GM18505 (cell line): ENCODE measurements around the gene AK4.
A peak's percentile ranks its signal among the peaks of the same experiment; 100 is the strongest.
"Not testable (repeated sequence)": the region's sequence is repeated elsewhere in the genome, so short reads cannot be mapped to it uniquely, and the experiment has no call there.

ENCODE experiments used
- ATAC-seq: cut with Tn5 transposase; IDR thresholded peaks from one replicate; pipeline ENCODE4 v1.9.1; 2021; ENCODE audit not compliant: unreplicated experiment
- POLR2A ChIP-seq: IDR thresholded peaks from 4 replicates; pipeline ENCODE4 v1.6.1; 2011; ENCODE audit warnings: borderline replicate concordance; ENCODE audit not compliant: insufficient read depth, insufficient read length; ENCODE audit errors: extremely low read depth

The AK4 gene

DNA sequence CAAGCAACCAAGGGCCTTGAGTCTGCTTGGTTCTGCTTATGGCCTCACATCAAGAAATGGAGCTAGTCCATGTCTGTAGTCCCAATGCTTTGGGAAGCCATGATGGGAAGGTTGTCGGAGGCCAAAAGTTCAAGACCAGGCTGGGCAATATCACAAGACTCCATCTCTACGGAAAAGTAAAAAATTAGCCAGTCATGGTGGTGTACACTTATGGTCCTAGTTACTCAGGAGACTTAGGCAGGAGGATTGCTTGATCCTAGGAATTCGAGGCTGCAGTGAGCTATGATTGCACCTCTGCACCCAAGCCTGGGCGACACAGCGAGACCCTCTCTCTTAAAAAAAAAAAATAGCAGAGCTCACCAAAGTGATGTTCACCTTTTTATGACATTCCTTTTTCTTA, 81.2 kb downstream of the AK4 start:
- no peak for ATAC-seq
- TF ChIP-seq POLR2A: no peak

DNA sequence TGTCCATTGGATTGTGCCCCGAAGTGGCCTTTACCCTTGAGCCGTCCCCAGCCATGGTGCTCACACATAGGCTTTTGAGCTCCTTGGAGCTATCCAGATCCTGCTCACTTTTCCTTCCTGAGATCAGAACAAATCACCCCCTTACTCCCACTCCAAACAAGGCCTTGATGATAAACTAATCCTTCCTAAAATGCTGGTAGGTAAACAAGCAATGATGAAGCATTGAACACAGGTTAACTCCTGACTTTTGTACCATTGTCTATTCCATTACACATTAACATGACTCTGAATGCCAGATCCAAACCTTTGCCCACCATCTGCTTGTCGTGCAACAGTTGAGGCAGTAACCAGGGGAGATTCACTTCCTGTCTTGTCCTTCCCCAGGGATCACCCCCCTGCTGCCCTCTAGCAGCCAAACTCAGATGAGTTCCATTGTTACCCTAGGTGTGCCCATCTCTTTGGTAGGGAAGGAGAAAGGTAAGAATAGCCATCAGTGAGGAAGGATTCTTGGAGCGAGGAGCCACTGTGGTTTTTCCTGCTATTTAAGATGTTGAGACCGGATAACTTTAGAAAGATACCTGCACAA, 81.8 kb downstream of the AK4 start:
- no peak for ATAC-seq
- no peak for TF ChIP-seq POLR2A

- ATAC-seq: peak; percentile 70
- no peak for TF ChIP-seq POLR2A
Measured at GRCh38 chr1:65230731-65231481, 82.9 kb downstream of the AK4 start.

DNA sequence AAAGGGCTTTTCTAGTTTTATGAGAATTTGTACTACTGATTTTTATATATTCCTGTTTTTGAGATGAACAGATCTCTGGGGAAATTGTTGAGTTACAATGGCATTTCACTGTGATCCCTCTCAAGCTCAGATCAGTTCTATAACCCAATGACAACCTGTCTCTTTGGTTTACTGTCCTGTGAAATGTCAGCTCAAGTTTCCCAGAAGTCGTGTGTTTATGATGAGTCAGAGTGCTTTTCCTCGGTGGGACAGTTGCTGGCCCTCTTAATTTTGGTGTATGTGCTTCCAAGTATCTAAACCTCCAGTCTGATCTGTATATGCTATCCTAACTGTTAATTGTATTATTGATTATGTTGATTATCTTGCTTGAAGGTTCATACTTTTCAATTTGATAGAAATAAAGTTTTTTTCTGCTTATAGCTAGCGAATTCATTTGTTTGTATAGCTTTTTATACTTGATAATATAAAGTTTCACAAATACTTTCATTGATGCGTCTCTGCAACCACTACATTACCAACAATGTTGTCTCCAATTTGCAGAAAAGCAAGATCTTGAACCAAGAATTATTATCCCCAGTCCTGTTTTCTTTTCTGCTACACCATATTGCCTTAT, 83.8 kb downstream of the AK4 start:
- no peak for ATAC-seq
- TF ChIP-seq POLR2A: no peak

- ATAC-seq: no peak
- TF ChIP-seq POLR2A: no peak
Measured at GRCh38 chr1:65232461-65232990, 84.5 kb downstream of the AK4 start.

DNA sequence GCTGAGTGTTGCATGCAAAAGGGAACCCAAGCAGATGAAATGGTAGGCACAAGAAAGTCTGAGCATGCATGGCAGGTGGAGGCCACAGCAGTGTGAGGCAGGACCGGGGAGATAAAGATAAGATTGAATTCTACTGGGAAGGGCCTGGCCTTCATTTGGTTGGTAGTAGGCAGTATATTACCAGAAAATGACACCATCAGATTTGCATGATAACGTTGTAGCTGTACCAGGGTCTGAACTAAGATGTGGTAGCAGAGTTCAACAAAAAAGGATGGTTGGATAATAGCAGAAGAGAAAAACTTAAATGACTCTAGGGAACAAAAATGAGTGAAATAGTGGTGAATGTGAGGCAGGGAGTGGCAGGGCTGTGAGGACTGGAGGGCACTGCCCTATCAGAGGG, 85.8 kb downstream of the AK4 start:
- no peak for ATAC-seq
- TF ChIP-seq POLR2A: no peak

- TF ChIP-seq POLR2A: no peak
- ATAC-seq: no peak
Measured at GRCh38 chr1:65235867-65236805, 88.1 kb downstream of the AK4 start.

DNA sequence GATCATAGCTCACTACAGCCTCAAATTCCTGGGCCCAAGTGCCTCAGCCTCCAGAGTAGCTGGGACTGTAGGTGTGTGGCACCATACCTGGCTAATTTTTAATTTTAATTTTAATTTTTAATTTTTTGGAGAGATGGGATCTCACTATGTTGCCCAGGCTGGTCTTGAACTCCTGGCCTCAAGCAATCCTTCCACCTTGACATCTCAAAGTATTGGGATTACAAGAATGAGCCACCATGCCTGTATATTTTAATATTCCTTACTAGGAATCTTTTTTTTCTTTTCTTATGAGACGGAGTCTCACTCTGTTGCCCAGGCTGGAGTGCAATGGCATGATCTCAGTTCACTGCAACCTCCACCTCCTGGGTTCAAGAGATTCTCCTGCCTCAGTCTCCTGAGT, 89.1 kb downstream of the AK4 start:
- not testable (repeated sequence) for ATAC-seq

- no peak for ATAC-seq
- no peak for TF ChIP-seq POLR2A
Measured at GRCh38 chr1:65237503-65237902, 89.5 kb downstream of the AK4 start.

DNA sequence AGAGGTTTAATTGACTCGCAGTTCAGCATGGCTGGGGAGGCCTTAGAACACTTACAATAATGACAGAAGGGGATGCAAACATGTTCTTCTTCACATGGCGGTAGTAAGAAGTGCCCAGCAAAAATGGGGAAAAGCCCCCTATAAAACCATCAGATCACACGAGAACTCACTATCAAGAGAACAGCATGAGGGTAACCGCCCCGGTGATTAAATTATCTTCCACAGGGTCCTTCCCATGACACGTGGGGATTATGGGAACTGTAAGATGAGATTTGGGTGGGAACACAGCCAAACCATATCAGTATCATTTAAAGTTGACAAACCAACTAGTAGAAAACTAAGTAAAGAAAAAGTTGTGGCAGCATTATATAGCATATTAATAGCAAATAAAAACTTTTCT, 90.0 kb downstream of the AK4 start:
- no peak for ATAC-seq
- no peak for TF ChIP-seq POLR2A

- no peak for TF ChIP-seq POLR2A
- no peak for ATAC-seq
Measured at GRCh38 chr1:65243491-65243890, 95.5 kb downstream of the AK4 start.

- ATAC-seq: no peak
- TF ChIP-seq POLR2A: no peak
Measured at GRCh38 chr1:65245295-65245694, 97.3 kb downstream of the AK4 start.

DNA sequence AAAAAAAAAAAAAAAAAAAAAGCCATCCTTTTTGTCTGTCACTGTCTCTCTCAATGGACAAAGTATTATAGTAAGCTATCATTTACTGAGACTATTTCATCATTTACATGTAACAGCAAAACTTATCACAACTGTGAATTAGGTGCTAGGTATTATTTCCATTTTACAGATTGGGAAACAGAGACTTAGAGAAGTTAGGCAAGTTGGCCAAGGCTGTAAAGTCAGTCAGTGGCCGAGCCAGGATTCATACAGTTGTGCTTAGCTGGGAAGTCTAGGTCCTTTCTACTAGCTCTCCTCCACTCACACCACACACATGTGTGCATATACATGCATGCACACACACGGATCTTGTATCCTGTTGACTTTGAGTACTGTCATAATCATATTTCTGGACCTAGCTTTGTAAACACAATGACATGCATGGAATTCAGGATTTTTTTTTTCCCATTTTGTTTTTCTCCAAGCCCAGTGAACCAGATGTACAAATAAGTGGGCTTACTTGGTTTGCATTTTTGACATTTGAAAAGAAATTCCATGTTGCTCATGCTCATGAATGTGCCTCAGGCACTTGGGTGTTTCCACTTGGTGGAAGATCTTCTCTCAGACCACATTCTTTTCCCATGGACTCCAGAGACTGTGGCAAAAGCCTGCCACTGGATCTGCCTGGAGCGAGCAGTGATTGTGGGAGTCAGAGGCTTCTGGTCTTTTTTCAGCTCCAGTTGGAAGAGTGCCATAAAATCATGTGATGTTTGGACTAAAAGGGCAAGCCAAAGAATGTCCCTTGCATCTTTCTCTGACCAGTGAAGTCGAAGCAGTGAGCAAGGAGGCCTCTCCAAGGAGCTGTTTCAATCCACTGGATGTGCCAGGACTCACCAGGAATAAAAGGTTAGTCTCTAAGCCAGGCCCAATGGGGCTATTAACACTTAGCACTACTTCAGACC, 99.7 kb downstream of the AK4 start:
- no peak for TF ChIP-seq POLR2A

DNA sequence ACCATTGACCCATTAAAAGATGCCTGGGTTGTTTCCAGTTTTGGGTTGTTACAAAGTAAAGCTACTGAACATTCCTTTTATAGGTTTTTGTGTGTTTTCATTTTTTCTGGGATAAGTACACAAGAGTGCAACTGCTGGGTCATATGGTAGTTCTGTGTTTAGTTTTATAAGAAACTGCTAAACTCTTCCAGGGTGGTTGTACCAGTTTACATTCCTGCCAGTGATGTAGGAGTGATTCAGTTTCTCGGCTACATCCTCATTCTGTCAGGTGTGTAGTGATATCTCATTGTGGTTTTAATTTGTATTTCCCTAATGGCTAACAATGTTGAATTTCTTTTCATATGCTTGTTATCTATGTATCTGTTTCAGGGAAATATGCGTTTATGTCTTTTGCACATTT, 102.8 kb downstream of the AK4 start:
- no peak for TF ChIP-seq POLR2A
- no peak for ATAC-seq

More for the DNA sequence above, 99.7 kb downstream of the AK4 start:
- no peak for ATAC-seq
